Fibroblast of the aortic adventitia (primary cell): ENCODE results near the gene STMP1. TPM values are rescaled to one million over a fixed set of nuclear protein-coding genes. Genes with fewer than 3 reads are reported as not detected.
A peak's percentile ranks its signal among the peaks of the same experiment; 100 is the strongest.
"Not testable (repeated sequence)": the region's sequence is repeated elsewhere in the genome, so short reads cannot be mapped to it uniquely, and the experiment has no call there.

ENCODE experiments used
- DNase-seq: peaks from one replicate; pipeline ENCODE4 v3.0.0-alpha.2; 2010; ENCODE audit warnings: low read depth
- H3K4me3 ChIP-seq: 2 replicates; pipeline ENCODE4 v1.5.1; 2011; ENCODE audit warnings: low read depth, mild to moderate bottlenecking, control low read depth, low read length, moderate library complexity
- CTCF ChIP-seq: IDR thresholded peaks from 2 replicates; pipeline ENCODE4 v1.5.1; 2011; ENCODE audit warnings: mild to moderate bottlenecking, low read length, control low read depth, inconsistent platforms; ENCODE audit not compliant: insufficient read depth
- total RNA-seq: library from RNA; depleted of rRNA; stranded (reverse); fragments of >200 nt; gene quantifications from 2 replicates; pipeline ENCODE4 v1.2.3, GENCODE V29; 2012; ENCODE audit warnings: low replicate concordance

Gene STMP1
- total RNA-seq, 1 donor, result 29.8 TPM

GRCh38 chr7:135634191-135634878, 28.0 kb upstream of the STMP1 start:
- no peak for TF ChIP-seq CTCF
- H3K4me3 ChIP-seq, result no peak overlapping the region
- DNase-seq, result no peak

- not testable (repeated sequence) for H3K4me3 ChIP-seq, DNase-seq
Observed at GRCh38 chr7:135639690-135640089, 22.6 kb upstream of the STMP1 start.

GRCh38 chr7:135644154-135644553, 18.2 kb upstream of the STMP1 start:
- TF ChIP-seq CTCF, result no peak
- DNase-seq, result no peak
- no peak overlapping the region for H3K4me3 ChIP-seq

GRCh38 chr7:135644729-135645128, 17.6 kb upstream of the STMP1 start:
- TF ChIP-seq CTCF, result no peak
- no peak for DNase-seq
- H3K4me3 ChIP-seq, result no peak overlapping the region

GRCh38 chr7:135645296-135645904, 16.9 kb upstream of the STMP1 start:
- peak; percentile 84 for TF ChIP-seq CTCF
- DNase-seq, result peak; percentile 75
- H3K4me3 ChIP-seq, result no peak overlapping the region

DNA sequence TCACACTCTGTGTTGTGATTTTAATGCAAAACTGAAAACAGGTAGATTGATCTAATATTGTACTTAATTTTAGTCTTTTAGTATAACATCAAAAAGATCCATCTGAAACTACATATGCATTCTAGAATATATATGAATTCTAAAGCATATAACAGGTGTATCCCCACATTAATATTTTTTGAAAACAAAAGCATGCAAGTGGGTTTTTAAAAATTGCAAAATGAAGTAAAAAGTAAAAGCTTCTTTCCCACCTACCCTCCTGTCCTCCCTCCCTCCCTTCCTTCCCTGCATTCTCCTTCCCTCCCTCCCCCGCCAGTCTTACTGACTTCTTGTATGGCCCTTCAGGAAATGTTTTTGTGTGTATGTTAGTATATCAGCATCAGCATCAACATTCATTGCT, 14.6 kb upstream of the STMP1 start:
- TF ChIP-seq CTCF, result no peak
- H3K4me3 ChIP-seq, result no peak overlapping the region

GRCh38 chr7:135648235-135648634, 14.1 kb upstream of the STMP1 start:
- no peak for DNase-seq
- no peak overlapping the region for H3K4me3 ChIP-seq
- no peak for TF ChIP-seq CTCF

More for the DNA sequence above, 14.6 kb upstream of the STMP1 start:
- no peak for DNase-seq
